SK-N-MC (cell line): ENCODE measurements around the gene CSGALNACT2.
"Not testable (repeated sequence)": the region's sequence is repeated elsewhere in the genome, so short reads cannot be mapped to it uniquely, and the experiment has no call there.

Experiments
- EZH2 ChIP-seq: fragments of 200-600 bp; sonication (generic); IDR thresholded peaks from one replicate; pipeline ENCODE4 v1.6.1; 2017; ENCODE audit warnings: antibody characterized with exemption
- POLR2AphosphoS5 ChIP-seq: IDR thresholded peaks from 2 replicates; pipeline ENCODE4 v1.6.1; 2012; ENCODE audit warnings: mild to moderate bottlenecking, low read depth, low read length, borderline replicate concordance

GRCh38 chr10:43220251-43220650, 82.0 kb downstream of the CSGALNACT2 start:
- TF ChIP-seq EZH2, POLR2AphosphoS5: not testable (repeated sequence)
